GM12878 (cell line): ENCODE results near the gene MSL1. TPM values are rescaled to one million over a fixed set of nuclear protein-coding genes. Genes with fewer than 3 reads are reported as not detected.

ENCODE experiments used
- ATAC-seq: fragments of 200-7000 bp; cut with Tn5 transposase; 3 replicates; pipeline ENCODE4 v1.9.1; 2020; ENCODE audit warnings: mild to moderate bottlenecking, moderate library complexity
- BruUV-seq: library from RNA; stranded (reverse); fragments of 400-500 nt; replicated peaks from 2 replicates; lab custom pipeline; 2021; lab: Mats Ljungman, UMichigan
- CTCF ChIA-PET: fragments of 300-600 bp; sonication (Branson Sonifier 250); formaldehyde crosslinking; extraction: SDS; loops from one replicate; lab custom pipeline; 2021; ENCODE audit warnings: inconsistent platforms; lab: Yijun Ruan, JAX
- POLR2A ChIA-PET: fragments of 350-600 bp; formaldehyde crosslinking; extraction: SDS; loops from one replicate; lab custom pipeline; 2021; ENCODE audit warnings: inconsistent platforms; lab: Charles Lee
- RAD21 ChIA-PET: fragments of 300-600 bp; sonication (Branson Sonifier 250); formaldehyde crosslinking; loops from one replicate; lab custom pipeline; 2023; ENCODE audit warnings: antibody characterized with exemption; ENCODE audit not compliant: unreplicated experiment; lab: Charles Lee
- SMC1A ChIA-PET: fragments of 300-600 bp; sonication (Branson Sonifier 250); formaldehyde crosslinking; loops from one replicate; lab custom pipeline; 2023; ENCODE audit not compliant: unreplicated experiment, uncharacterized antibody; lab: Charles Lee
- DNase-seq: peaks from one replicate; pipeline ENCODE4 v3.0.0-alpha.2; 2011; ENCODE audit warnings: low read depth, low spot score
- FAIRE-seq: peaks from 3 replicates; lab custom pipeline; 2011; peaks lifted over from hg19 to GRCh38; lab: Jason Lieb, UNC
- H2AFZ ChIP-seq: 2 replicates; pipeline ENCODE4 v1.6.0; 2011; ENCODE audit warnings: low read depth, low read length, control low read depth; ENCODE audit not compliant: control insufficient read depth
- H3K27ac ChIP-seq: 2 replicates; pipeline ENCODE4 v1.5.1; 2011; ENCODE audit warnings: control low read depth; ENCODE audit not compliant: control insufficient read depth, insufficient read depth
- H3K27me3 ChIP-seq, 2 experiments: replicated peaks in 1 of 2; 2 replicates each; pipeline versions ENCODE4 v1.6.0 to v1.6.1; 2011; ENCODE audit warnings: low read length in 1 of 2; ENCODE audit not compliant: control insufficient read depth in 2 of 2, insufficient read depth in 2 of 2
- H3K36me3 ChIP-seq, 2 experiments: 2 replicates each; pipeline ENCODE4 v1.5.1; 2011; ENCODE audit warnings: low read length in 1 of 2; ENCODE audit not compliant: control insufficient read depth in 2 of 2, insufficient read depth in 2 of 2
- H3K4me1 ChIP-seq: 2 replicates; pipeline ENCODE4 v1.6.1; 2011; ENCODE audit warnings: mild to moderate bottlenecking, low read length, moderate library complexity, mixed read lengths; ENCODE audit not compliant: control insufficient read depth, insufficient read depth
- H3K4me2 ChIP-seq: 2 replicates; pipeline ENCODE4 v1.6.0; 2011; ENCODE audit warnings: control low read depth; ENCODE audit not compliant: control insufficient read depth, insufficient read depth
- H3K4me3 ChIP-seq: fragments of 200-600 bp; sonication (generic); 2 replicates; pipeline ENCODE4 v1.5.1; 2016
- H3K79me2 ChIP-seq: 2 replicates; pipeline ENCODE4 v1.6.0; 2011; ENCODE audit warnings: low read length; ENCODE audit not compliant: control insufficient read depth, insufficient read depth
- H3K9ac ChIP-seq: 2 replicates; pipeline ENCODE4 v1.8.0; 2011; ENCODE audit warnings: low read length, control low read depth, mixed read lengths; ENCODE audit not compliant: control insufficient read depth, insufficient read depth
- H3K9me3 ChIP-seq: replicated peaks from 3 replicates; pipeline ENCODE4 v1.5.1; 2011; ENCODE audit warnings: mild to moderate bottlenecking, low read length; ENCODE audit not compliant: control insufficient read depth, insufficient read depth
- H4K20me1 ChIP-seq: 2 replicates; pipeline ENCODE4 v1.6.0; 2011; ENCODE audit not compliant: control insufficient read depth, insufficient read depth
- FOXK2 ChIP-seq: fragments of 450-650 bp; IDR thresholded peaks from 2 replicates; pipeline ENCODE4 v1.6.1; 2017; ENCODE audit warnings: mild to moderate bottlenecking, moderate library complexity
- HDGF ChIP-seq: fragments of 450-650 bp; IDR thresholded peaks from 2 replicates; pipeline ENCODE4 v1.6.1; 2016; ENCODE audit warnings: antibody characterized with exemption
- IRF3 ChIP-seq: fragments of 450-650 bp; IDR thresholded peaks from 2 replicates; pipeline ENCODE4 v1.6.1; 2014; ENCODE audit warnings: mild to moderate bottlenecking
- KAT2A ChIP-seq: conservative IDR thresholded peaks from 2 replicates; pipeline ENCODE4 v1.6.1; 2011; ENCODE audit warnings: low read depth, low read length; ENCODE audit not compliant: control insufficient read depth
- KLF5 ChIP-seq: fragments of 450-650 bp; IDR thresholded peaks from 2 replicates; pipeline ENCODE4 v1.6.1; 2014; ENCODE audit warnings: mild to moderate bottlenecking; ENCODE audit not compliant: partially characterized antibody
- MYC ChIP-seq: IDR thresholded peaks from 2 replicates; pipeline ENCODE4 v1.6.1; 2011; ENCODE audit warnings: mild to moderate bottlenecking, low read length, moderate library complexity, inconsistent platforms; ENCODE audit not compliant: insufficient read depth, insufficient replicate concordance, insufficient read length, severe bottlenecking
- NR2F1 ChIP-seq: fragments of 450-650 bp; conservative IDR thresholded peaks from 2 replicates; pipeline ENCODE4 v1.6.1; 2017; ENCODE audit warnings: mild to moderate bottlenecking
- PAX5 ChIP-seq: IDR thresholded peaks from 2 replicates; pipeline ENCODE4 v1.6.1; 2011; ENCODE audit warnings: low read depth, low read length, borderline replicate concordance
- RUNX3 ChIP-seq: IDR thresholded peaks from 2 replicates; pipeline ENCODE4 v1.6.1; 2012; ENCODE audit warnings: low read length, inconsistent platforms
- SMAD5 ChIP-seq: IDR thresholded peaks from 2 replicates; pipeline ENCODE4 v1.6.1; 2016; ENCODE audit warnings: antibody characterized with exemption, low read depth
- STAT1 ChIP-seq: fragments of 450-650 bp; conservative IDR thresholded peaks from 2 replicates; pipeline ENCODE4 v1.6.1; 2014; ENCODE audit warnings: antibody characterized with exemption, mild to moderate bottlenecking
- ZNF384 ChIP-seq: IDR thresholded peaks from 2 replicates; pipeline ENCODE4 v1.6.1; 2012; ENCODE audit warnings: low read depth, mild to moderate bottlenecking, low read length, improper control_type of control experiment, borderline replicate concordance
- ZNF622 ChIP-seq: fragments of 450-650 bp; IDR thresholded peaks from 2 replicates; pipeline ENCODE4 v1.6.1; 2017; ENCODE audit warnings: mild to moderate bottlenecking, inconsistent platforms
- WGBS: methylation state at CpG from one replicate; pipeline ENCODE4 v1.1.6; 2016; ENCODE audit warnings: low lambda C conversion rate; ENCODE audit not compliant: insufficient replicate concordance, insufficient coverage; ENCODE audit errors: missing lambda C conversion rate; 5-methylcytosine and 5-hydroxymethylcytosine counted together
- in situ Hi-C: fragments of 300-500 bp; cut with MboI; formaldehyde crosslinking; loops from 9 replicates; pipeline ENCODE4 v1.14.3; 2018; ENCODE audit warnings: mixed read lengths
- intact Hi-C: fragments of 100-400 bp; cut with micrococcal nuclease; formaldehyde crosslinking; loops from one replicate; pipeline ENCODE4 v1.14.2; 2022; ENCODE audit not compliant: unreplicated experiment
- polyA plus RNA-seq, 11 experiments: library from polyadenylated mRNA; depleted of rRNA in 4 of 11; unstranded in 6 of 11; stranded (reverse) in 5 of 11; fragments of >200 nt; fragmentation: Nextera tagmentation in 4 of 11; fragmentation: Illumina TruSeq in 1 of 11; extraction: Ambion mirVana in 4 of 11; extraction: Trizol in 1 of 11; gene quantifications; 1 replicate in 1 of 11; 2 replicates in 10 of 11; pipeline versions ENCODE4 v1.2.1 to v1.2.3, GENCODE V29; 2011 to 2016; ENCODE audit warnings: inconsistent platforms in 2 of 11, missing spikeins in 2 of 11, low read depth in 1 of 11
- total RNA-seq, 4 experiments: library from RNA; depleted of rRNA in 3 of 4; stranded (reverse); fragments of >200 nt in 3 of 4; fragmentation: Illumina TruSeq in 1 of 4; extraction: Trizol in 1 of 4; gene quantifications; 2 replicates each; pipeline versions ENCODE4 v1.2.1 to v1.2.3, GENCODE V29; 2013 to 2021
- TF ChIP-seq, protein P1 (sequence below): IDR thresholded peaks from 2 replicates; pipeline ENCODE4 v1.6.1; 2012; ENCODE audit warnings: mild to moderate bottlenecking, low read depth, low read length

Gene MSL1
- total and polyA plus RNA-seq, 10 of the 15 experiments (the other 5 are each of a cell fraction or from before 2014, with no cell fraction given): 6.1 to 95.2 (median 51.8) TPM

GRCh38 chr17:40107522-40108174, 14.1 kb upstream of the MSL1 start:
- Histone ChIP-seq H3K9ac (peak overlapping the region; percentile 26; the same call in 1 of the 2 replicates), H3K4me2 (peak overlapping the region; percentile 85), H3K9me3 (no peaks in the 10 kb centered on the region), H3K27ac (peak overlapping the region; percentile 29), H3K4me1 (peaks cover 65% of the 10 kb centered on the region), H2AFZ (peak overlapping the region; percentile 51), H3K79me2 (no peaks in the 10 kb centered on the region), H4K20me1 (no peaks in the 10 kb centered on the region), H3K27me3 (no peaks in the 10 kb centered on the region), H3K4me3 (no peak overlapping the region), H3K36me3 (no peaks in the 10 kb centered on the region)
- 27% methylated on average over 5 of the region's 5 CpGs for WGBS
- BruUV-seq: no TSS peak
- peak; percentile 54 for FAIRE-seq
- ChIA-PET CTCF (interaction anchor here (0.7 to 1.4 kb wide), 5 partner anchors 18 to 92 kb away, joined by 3 to 6 read pairs (median 3); partner anchors contain the start of gene CSF3), POLR2A (interaction anchor here (0.6 to 0.8 kb wide), 2 partner anchors 9 to 30 kb away, joined by 4 to 5 read pairs; no protein-coding TSS in a partner anchor), RAD21 (interaction anchor here (0.8 to 1.3 kb wide), 2 partner anchors 9 to 61 kb away, joined by 4 read pairs; no protein-coding TSS in a partner anchor), SMC1A (interaction anchor here (1.8 kb wide), 1 partner anchor 9 kb away, joined by 6 read pairs; no protein-coding TSS in a partner anchor)
- TF ChIP-seq FOXK2 (no peak), SMAD5 (no peak), PAX5 (0 out of 2 replicates have a peak, but pooled peaks have one; percentile 29), IRF3 (no peak), RUNX3 (peak; percentile 46), ZNF622 (no peak), NR2F1 (no peak), STAT1 (no peak), KAT2A (no peak), MYC (no peak), ZNF384 (no peak), KLF5 (no peak), HDGF (no peak)
- TF ChIP-seq, protein P1, sequence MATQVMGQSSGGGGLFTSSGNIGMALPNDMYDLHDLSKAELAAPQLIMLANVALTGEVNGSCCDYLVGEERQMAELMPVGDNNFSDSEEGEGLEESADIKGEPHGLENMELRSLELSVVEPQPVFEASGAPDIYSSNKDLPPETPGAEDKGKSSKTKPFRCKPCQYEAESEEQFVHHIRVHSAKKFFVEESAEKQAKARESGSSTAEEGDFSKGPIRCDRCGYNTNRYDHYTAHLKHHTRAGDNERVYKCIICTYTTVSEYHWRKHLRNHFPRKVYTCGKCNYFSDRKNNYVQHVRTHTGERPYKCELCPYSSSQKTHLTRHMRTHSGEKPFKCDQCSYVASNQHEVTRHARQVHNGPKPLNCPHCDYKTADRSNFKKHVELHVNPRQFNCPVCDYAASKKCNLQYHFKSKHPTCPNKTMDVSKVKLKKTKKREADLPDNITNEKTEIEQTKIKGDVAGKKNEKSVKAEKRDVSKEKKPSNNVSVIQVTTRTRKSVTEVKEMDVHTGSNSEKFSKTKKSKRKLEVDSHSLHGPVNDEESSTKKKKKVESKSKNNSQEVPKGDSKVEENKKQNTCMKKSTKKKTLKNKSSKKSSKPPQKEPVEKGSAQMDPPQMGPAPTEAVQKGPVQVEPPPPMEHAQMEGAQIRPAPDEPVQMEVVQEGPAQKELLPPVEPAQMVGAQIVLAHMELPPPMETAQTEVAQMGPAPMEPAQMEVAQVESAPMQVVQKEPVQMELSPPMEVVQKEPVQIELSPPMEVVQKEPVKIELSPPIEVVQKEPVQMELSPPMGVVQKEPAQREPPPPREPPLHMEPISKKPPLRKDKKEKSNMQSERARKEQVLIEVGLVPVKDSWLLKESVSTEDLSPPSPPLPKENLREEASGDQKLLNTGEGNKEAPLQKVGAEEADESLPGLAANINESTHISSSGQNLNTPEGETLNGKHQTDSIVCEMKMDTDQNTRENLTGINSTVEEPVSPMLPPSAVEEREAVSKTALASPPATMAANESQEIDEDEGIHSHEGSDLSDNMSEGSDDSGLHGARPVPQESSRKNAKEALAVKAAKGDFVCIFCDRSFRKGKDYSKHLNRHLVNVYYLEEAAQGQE: no peak
- in situ Hi-C loops: no loop called here
- ATAC-seq: peak; percentile 39
- DNase-seq: no peak
- intact Hi-C loops: no loop called here
